GM21515 (cell line): Measurements from ENCODE around the gene FKBP2.

Source experiments
- ATAC-seq: cut with Tn5 transposase; IDR thresholded peaks from one replicate; pipeline ENCODE4 v1.9.1; 2021; ENCODE audit not compliant: unreplicated experiment

The FKBP2 gene

GRCh38 chr11:64218628-64219353 lies 22.1 kb upstream of the FKBP2 start:
- ATAC-seq = no peak

GRCh38 chr11:64219354-64219684 lies 21.6 kb upstream of the FKBP2 start:
- no peak for ATAC-seq

- no peak for ATAC-seq
These were observed 21.1 kb upstream of the FKBP2 start for GRCh38 chr11:64219755-64220154.

- no peak for ATAC-seq
These were observed 20.6 kb upstream of the FKBP2 start for GRCh38 chr11:64220271-64220670.

GRCh38 chr11:64220798-64221197 lies 20.1 kb upstream of the FKBP2 start:
- ATAC-seq = no peak

- ATAC-seq = no peak
These were observed 18.3 kb upstream of the FKBP2 start for GRCh38 chr11:64222651-64223000.

- no peak for ATAC-seq
These were observed 17.8 kb upstream of the FKBP2 start for GRCh38 chr11:64223001-64223651.

- ATAC-seq = no peak
These were observed 16.6 kb upstream of the FKBP2 start for GRCh38 chr11:64224151-64224890.

GRCh38 chr11:64224891-64225607 lies 15.8 kb upstream of the FKBP2 start:
- no peak for ATAC-seq

GRCh38 chr11:64225608-64226506 lies 15.0 kb upstream of the FKBP2 start, which contains the start of the genes NUDT22 and TRPT1:
Gene NUDT22 (plus strand): TSS chr11:64226274. CDS start chr11:64226653, 379 bp downstream.
Gene TRPT1 (minus strand): TSS chr11:64226186. CDS start chr11:64225860, 326 bp downstream.
- peak; percentile 52 for ATAC-seq

GRCh38 chr11:64226507-64227051 lies 14.3 kb upstream of the FKBP2 start:
- no peak for ATAC-seq

- no peak for ATAC-seq
These were observed 13.4 kb upstream of the FKBP2 start for GRCh38 chr11:64227405-64227956.

- ATAC-seq = no peak
These were observed 11.7 kb upstream of the FKBP2 start for GRCh38 chr11:64229090-64229743.

GRCh38 chr11:64229744-64230170 lies 11.1 kb upstream of the FKBP2 start:
- no peak for ATAC-seq

- peak; percentile 33 for ATAC-seq
These were observed 10.5 kb upstream of the FKBP2 start, which contains the start of gene DNAJC4 for GRCh38 chr11:64230171-64230984. Gene DNAJC4 (plus strand): TSS chr11:64230548. CDS start chr11:64230855, 307 bp downstream.

GRCh38 chr11:64230985-64231365 lies 9.9 kb upstream of the FKBP2 start:
- ATAC-seq = no peak

GRCh38 chr11:64231546-64231945 lies 9.3 kb upstream of the FKBP2 start:
- ATAC-seq = no peak
